HepG2 (cell line): ENCODE data around the gene TAGLN. TPM values are rescaled to one million over a fixed set of nuclear protein-coding genes. Genes with fewer than 3 reads are reported as not detected.

ENCODE experiments used
- ATAC-seq: fragments of 200-7000 bp; cut with Tn5 transposase; 3 replicates; pipeline ENCODE4 v1.9.1; 2020; ENCODE audit warnings: mild to moderate bottlenecking, moderate library complexity
- Bru-seq: library from RNA; stranded (reverse); fragments of 400-500 nt; gene quantifications from one replicate; lab custom pipeline; 2021; lab: Mats Ljungman, UMichigan
- BruChase-seq, 2 experiments: library from RNA; stranded (reverse); fragments of 400-500 nt; gene quantifications; one replicate each; lab custom pipeline; 2021; lab: Mats Ljungman, UMichigan
- BruUV-seq: library from RNA; stranded (reverse); fragments of 400-500 nt; replicated peaks from 2 replicates; lab custom pipeline; 2021; lab: Mats Ljungman, UMichigan
- CTCF ChIA-PET: fragments of 300-600 bp; formaldehyde crosslinking; extraction: SDS; loops from one replicate; lab custom pipeline; 2021; ENCODE audit warnings: low total read pairs, inconsistent platforms, low intra/inter-chr PET ratio; lab: Yijun Ruan, JAX
- POLR2A ChIA-PET: fragments of 350-600 bp; sonication (Branson Sonifier 250); formaldehyde crosslinking; loops from one replicate; lab custom pipeline; 2020; ENCODE audit warnings: antibody characterized with exemption, inconsistent platforms; lab: Yijun Ruan, JAX
- DNase-seq: peaks from one replicate; pipeline ENCODE4 v3.0.0-alpha.2; 2015; ENCODE audit warnings: low spot score
- FAIRE-seq: peaks from 3 replicates; lab custom pipeline; 2011; peaks lifted over from hg19 to GRCh38; lab: Jason Lieb, UNC
- H2AFZ ChIP-seq: one replicate; pipeline ENCODE4 v1.6.1; 2011; ENCODE audit warnings: low read length, inconsistent platforms
- H3K27ac ChIP-seq: fragments of 300-600 bp; 3 replicates; pipeline ENCODE4 v1.8.0; 2011; ENCODE audit warnings: mixed run types, mild to moderate bottlenecking, mixed read lengths, low read length, inconsistent platforms; ENCODE audit not compliant: insufficient read depth; ENCODE audit errors: extremely low read length
- H3K27me3 ChIP-seq, 2 experiments: fragments of 200-600 bp in 1 of 2; 2 replicates in 1 of 2; 3 replicates in 1 of 2; pipeline versions ENCODE4 v1.6.0 to v1.8.0; 2011; ENCODE audit warnings: low read length in 2 of 2, mild to moderate bottlenecking in 2 of 2, moderate library complexity in 2 of 2, inconsistent platforms in 1 of 2; ENCODE audit not compliant: insufficient read depth in 2 of 2, control insufficient read depth in 1 of 2
- H3K36me3 ChIP-seq, 2 experiments: fragments of 200-600 bp in 1 of 2; replicated peaks in 1 of 2; 2 replicates in 1 of 2; 3 replicates in 1 of 2; pipeline versions ENCODE4 v1.5.1 to v1.8.0; 2011; ENCODE audit warnings: low read length in 2 of 2, inconsistent platforms in 1 of 2; ENCODE audit not compliant: insufficient read depth in 2 of 2, control insufficient read depth in 1 of 2
- H3K4me1 ChIP-seq: 2 replicates; pipeline ENCODE4 v1.5.1; 2012; ENCODE audit warnings: low read length, inconsistent platforms; ENCODE audit not compliant: insufficient read depth
- H3K4me2 ChIP-seq: 2 replicates; pipeline ENCODE4 v1.6.0; 2011; ENCODE audit warnings: low read depth, low read length, inconsistent platforms
- H3K4me3 ChIP-seq, 3 experiments: fragments of 200-600 bp in 1 of 3; sonication (generic), shearing (Covaris generic) in 1 of 3; replicated peaks in 1 of 3; 2 replicates each; pipeline ENCODE4 v1.5.1; 2011 to 2016; ENCODE audit warnings: low read length in 3 of 3, inconsistent platforms in 2 of 3, low read depth in 2 of 3, mild to moderate bottlenecking in 2 of 3, control low read depth in 1 of 3, mixed read lengths in 1 of 3; ENCODE audit not compliant: insufficient read depth in 1 of 3
- H3K79me2 ChIP-seq: one replicate; pipeline ENCODE4 v1.6.1; 2011; ENCODE audit warnings: low read length, inconsistent platforms; ENCODE audit not compliant: insufficient read depth
- H3K9ac ChIP-seq: 2 replicates; pipeline ENCODE4 v1.6.0; 2011; ENCODE audit warnings: mild to moderate bottlenecking, low read depth, low read length, inconsistent platforms; ENCODE audit not compliant: insufficient read depth
- H3K9me3 ChIP-seq: 2 replicates; pipeline ENCODE4 v1.5.1; 2012; ENCODE audit warnings: mild to moderate bottlenecking, low read length
- H4K20me1 ChIP-seq: 2 replicates; pipeline ENCODE4 v1.6.0; 2011; ENCODE audit warnings: inconsistent platforms, mild to moderate bottlenecking, low read length, moderate library complexity; ENCODE audit not compliant: insufficient read depth
- AGO2 ChIP-seq: fragments of 200-400 bp; formaldehyde crosslinking; optimal IDR thresholded peaks from 2 replicates; pipeline ENCODE3; 2017; ENCODE audit warnings: mild to moderate bottlenecking, low read depth, low read length, moderate library complexity
- ZFY ChIP-seq: sonication (generic); formaldehyde crosslinking; IDR thresholded peaks from 2 replicates; pipeline ENCODE4 v1.4.0; 2020; ENCODE audit warnings: missing genetic modification reagents
- WGBS: methylation state at CpG from one replicate; pipeline ENCODE4 v1.1.6; 2017; ENCODE audit warnings: low lambda C conversion rate; 5-methylcytosine and 5-hydroxymethylcytosine counted together
- in situ Hi-C: cut with HindIII; loops from 2 replicates; pipeline ENCODE4 v1.10.0; 2017; ENCODE audit warnings: low pct_unique_long_range_greater_than_20kb; ENCODE audit not compliant: extremely low pct_ligation_motif_present
- intact Hi-C: fragments of 100-400 bp; cut with micrococcal nuclease; formaldehyde crosslinking; loops from one replicate; pipeline ENCODE4 v1.10.0; 2022; ENCODE audit not compliant: unreplicated experiment
- long read RNA-seq, 2 experiments: library from RNA in 1 of 2; library from polyadenylated mRNA in 1 of 2; stranded (forward) in 1 of 2; unstranded in 1 of 2; transcript quantifications; one replicate each; pipeline ENCODE4 v2.0.0, GENCODE V29; 2019 to 2022
- polyA minus RNA-seq, 3 experiments: library from RNA; depleted of rRNA, polyadenylated mRNA; stranded (reverse); fragments of >200 nt; gene quantifications; 2 replicates each; pipeline ENCODE4 v1.2.3, GENCODE V29; 2011; ENCODE audit warnings: low replicate concordance in 1 of 3
- polyA plus RNA-seq, 8 experiments: library from polyadenylated mRNA; depleted of rRNA in 3 of 8; stranded (reverse) in 7 of 8; unstranded in 1 of 8; fragments of >200 nt; fragmentation: Illumina TruSeq in 4 of 8; extraction: Trizol in 4 of 8; gene quantifications; 2 replicates each; pipeline versions ENCODE4 v1.2.1 to v1.2.3, GENCODE V29; 2011 to 2016; ENCODE audit warnings: low read depth in 4 of 8, missing spikeins in 1 of 8, mixed read lengths in 1 of 8; ENCODE audit not compliant: insufficient read depth in 1 of 8
- total RNA-seq, 5 experiments: library from RNA; depleted of rRNA; stranded (reverse); fragments of >200 nt; fragmentation: Illumina TruSeq; extraction: Trizol; gene quantifications; 2 replicates each; pipeline ENCODE4 v1.2.3, GENCODE V29; 2016; ENCODE audit warnings: low read depth in 1 of 5

Gene TAGLN
- total RNA-seq (2016; rRNA removed; fragmentation: Illumina TruSeq; extraction: Trizol) (75.4 and 93.7 TPM in 2 replicates), polyA plus RNA-seq (2011; rRNA removed) (12.6 and 14.1 TPM in 2 replicates), polyA minus RNA-seq (2011; rRNA and poly(A)+ RNA removed; ENCODE audit: low replicate concordance) (1.5 and 8.0 TPM in 2 replicates), Bru-seq, nascent RNA (percentile 51 among the genes with signal in this experiment), BruChase-seq, experiment 1, labeled RNA remaining after a 6-hour chase (percentile 80 among the genes with signal in this experiment), BruChase-seq, experiment 2, labeled RNA remaining after a 2-hour chase (percentile 70 among the genes with signal in this experiment)
- total RNA-seq (2016; cell fraction: cytosol; rRNA removed; fragmentation: Illumina TruSeq; extraction: Trizol; ENCODE audit: low read depth): 15.8 and 16.5 TPM in 2 replicates
- 83.7 and 102 TPM in 2 replicates for total RNA-seq (2016; cell fraction: insoluble cytoplasmic fraction; rRNA removed; fragmentation: Illumina TruSeq; extraction: Trizol)
- 20.1 and 22.3 TPM in 2 replicates for total RNA-seq (2016; cell fraction: membrane; rRNA removed; fragmentation: Illumina TruSeq; extraction: Trizol)
- 36.8 and 37.1 TPM in 2 replicates for total RNA-seq (2016; cell fraction: nucleus; rRNA removed; fragmentation: Illumina TruSeq; extraction: Trizol)
- polyA plus RNA-seq (2011; cell fraction: cytosol; rRNA removed): 11.6 and 11.8 TPM in 2 replicates
- polyA plus RNA-seq (2011; cell fraction: nucleus; rRNA removed): 25.0 and 34.5 TPM in 2 replicates
- polyA plus RNA-seq (2012): 3.6 and 5.8 TPM in 2 replicates
- 19.4 and 20.0 TPM in 2 replicates for polyA plus RNA-seq (2016; cell fraction: cytosol; fragmentation: Illumina TruSeq; extraction: Trizol; ENCODE audit: low read depth)
- 110 TPM in 2 replicates for polyA plus RNA-seq (2016; cell fraction: insoluble cytoplasmic fraction; fragmentation: Illumina TruSeq; extraction: Trizol; ENCODE audit: low read depth)
- polyA plus RNA-seq (2016; cell fraction: membrane; fragmentation: Illumina TruSeq; extraction: Trizol; ENCODE audit: low read depth): 20.4 and 20.8 TPM in 2 replicates
- 55.4 and 61.9 TPM in 2 replicates for polyA plus RNA-seq (2016; cell fraction: nucleus; fragmentation: Illumina TruSeq; extraction: Trizol; ENCODE audit: insufficient read depth, low read depth)
- 2.4 and 3.3 TPM in 2 replicates for polyA minus RNA-seq (2011; cell fraction: cytosol; rRNA and poly(A)+ RNA removed)
- polyA minus RNA-seq (2011; cell fraction: nucleus; rRNA and poly(A)+ RNA removed): 5.0 and 7.5 TPM in 2 replicates
- long read RNA-seq, experiment 1, transcript TAGLN-202 (5 exons, 928 nt): major isoform, 21 of 28 reads
- long read RNA-seq, experiment 1, partial matches to known transcripts: 0 of 28 reads
- long read RNA-seq, experiment 1, other reads (novel, unspliced or antisense): 2 of 28 reads
- long read RNA-seq, experiment 2, transcript TAGLN-207 (4 exons, 2,166 nt): minor isoform, 7 of 44 reads
- long read RNA-seq, experiment 2, transcript TAGLN-202 (5 exons, 928 nt): major isoform, 28 of 44 reads
- long read RNA-seq, experiment 2, partial matches to known transcripts: 6 of 44 reads
- long read RNA-seq, experiment 2, other reads (novel, unspliced or antisense): 3 of 44 reads

DNA sequence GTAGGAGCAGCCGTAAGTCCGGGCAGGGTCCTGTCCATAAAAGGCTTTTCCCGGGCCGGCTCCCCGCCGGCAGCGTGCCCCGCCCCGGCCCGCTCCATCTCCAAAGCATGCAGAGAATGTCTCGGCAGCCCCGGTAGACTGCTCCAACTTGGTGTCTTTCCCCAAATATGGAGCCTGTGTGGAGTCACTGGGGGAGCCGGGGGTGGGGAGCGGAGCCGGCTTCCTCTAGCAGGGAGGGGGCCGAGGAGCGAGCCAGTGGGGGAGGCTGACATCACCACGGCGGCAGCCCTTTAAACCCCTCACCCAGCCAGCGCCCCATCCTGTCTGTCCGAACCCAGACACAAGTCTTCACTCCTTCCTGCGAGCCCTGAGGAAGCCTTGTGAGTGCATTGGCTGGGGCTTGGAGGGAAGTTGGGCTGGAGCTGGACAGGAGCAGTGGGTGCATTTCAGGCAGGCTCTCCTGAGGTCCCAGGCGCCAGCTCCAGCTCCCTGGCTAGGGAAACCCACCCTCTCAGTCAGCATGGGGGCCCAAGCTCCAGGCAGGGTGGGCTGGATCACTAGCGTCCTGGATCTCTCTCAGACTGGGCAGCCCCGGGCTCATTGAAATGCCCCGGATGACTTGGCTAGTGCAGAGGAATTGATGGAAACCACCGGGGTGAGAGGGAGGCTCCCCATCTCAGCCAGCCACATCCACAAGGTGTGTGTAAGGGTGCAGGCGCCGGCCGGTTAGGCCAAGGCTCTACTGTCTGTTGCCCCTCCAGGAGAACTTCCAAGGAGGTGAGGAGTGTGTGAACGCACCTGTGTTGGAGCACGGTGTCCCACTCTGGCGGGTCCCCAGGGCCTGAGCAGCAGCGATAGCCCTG lies at the start of gene TAGLN:
Gene TAGLN, plus strand, starts transcription at position 318 of the 863 bp plus-strand sequence. CDS start 3,644 bp downstream, outside the sequence.
- Histone ChIP-seq H3K27me3 (no peaks in the 10 kb centered on the region), H3K4me2 (no peak within 1 kb of the TSS; the same call in 1 of the 2 replicates), H2AFZ (no peak within 1 kb of the TSS), H3K27ac (no peak within 1 kb of the TSS), H3K79me2 (no peaks in the 10 kb centered on the region), H3K36me3 (peaks cover 0 to 3% of the 10 kb centered on the region in 2 experiments; a peak in 1 of 5 replicates), H4K20me1 (no peaks in the 10 kb centered on the region), H3K9ac (no peak within 1 kb of the TSS), H3K4me3 (no peak within 1 kb of the TSS; a peak in 3 of 6 replicates), H3K9me3 (no peaks in the 10 kb centered on the region), H3K4me1 (peaks cover 9% of the 10 kb centered on the region)
- WGBS: 56% methylated on average over 8 of the region's 34 CpGs
- TF ChIP-seq AGO2 (peak; percentile 52), ZFY (CRISPR knock-in tag) (no peak)
- intact Hi-C loops: no loop called here
- no TSS peak for BruUV-seq
- in situ Hi-C loops: no loop called here
- DNase-seq: peak; percentile 21
- ATAC-seq: peak; percentile 30
- FAIRE-seq: no peak
- ChIA-PET POLR2A (interaction anchor here (1.2 kb wide), 1 partner anchor 20 kb away, joined by 4 read pairs; no protein-coding TSS in a partner anchor), CTCF (no interaction called here)
